Superior temporal gyrus (tissue), 1 donor: ENCODE measurements around the gene PNPLA5.

ENCODE experiments used
- DNase-seq: peaks from one replicate; pipeline ENCODE4 v3.0.0-alpha.2; 2016; ENCODE audit errors: extremely low spot score

The PNPLA5 gene

DNA sequence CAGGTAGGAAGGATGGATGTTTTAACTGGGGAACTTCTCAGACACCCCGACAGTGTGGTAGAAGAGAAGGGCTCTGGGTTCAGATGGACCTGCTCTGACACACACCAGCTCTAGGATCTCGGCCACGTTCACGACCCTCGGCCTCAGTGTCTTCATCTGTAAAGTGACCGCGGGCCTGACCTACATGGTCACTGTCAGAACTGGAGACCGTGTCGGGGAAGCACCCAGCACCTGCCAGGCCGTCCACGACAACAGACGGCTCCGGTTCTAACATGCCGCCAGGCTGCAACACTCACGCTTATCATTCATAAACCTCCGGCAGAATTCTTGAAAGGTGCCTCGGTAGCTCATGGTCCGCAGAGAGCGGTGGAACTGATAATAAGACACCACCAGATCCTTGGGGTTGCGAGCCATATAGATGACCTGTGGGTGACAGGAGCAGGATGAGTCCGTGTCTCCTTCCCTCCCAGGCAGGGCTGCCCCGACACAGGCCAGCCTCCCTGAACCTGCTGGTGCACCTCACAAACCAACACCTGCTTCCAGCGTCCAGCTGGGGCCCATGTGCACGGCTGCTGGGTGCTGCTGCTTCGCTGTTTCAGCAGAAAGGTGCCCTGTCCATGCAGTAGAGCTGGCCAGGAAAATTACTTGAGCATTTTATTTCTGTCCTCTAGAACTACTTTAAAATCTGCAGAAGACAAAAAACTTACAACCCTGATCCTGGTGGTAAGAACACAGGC, 53.1 kb downstream of the PNPLA5 start:
- DNase-seq: no peak

DNA sequence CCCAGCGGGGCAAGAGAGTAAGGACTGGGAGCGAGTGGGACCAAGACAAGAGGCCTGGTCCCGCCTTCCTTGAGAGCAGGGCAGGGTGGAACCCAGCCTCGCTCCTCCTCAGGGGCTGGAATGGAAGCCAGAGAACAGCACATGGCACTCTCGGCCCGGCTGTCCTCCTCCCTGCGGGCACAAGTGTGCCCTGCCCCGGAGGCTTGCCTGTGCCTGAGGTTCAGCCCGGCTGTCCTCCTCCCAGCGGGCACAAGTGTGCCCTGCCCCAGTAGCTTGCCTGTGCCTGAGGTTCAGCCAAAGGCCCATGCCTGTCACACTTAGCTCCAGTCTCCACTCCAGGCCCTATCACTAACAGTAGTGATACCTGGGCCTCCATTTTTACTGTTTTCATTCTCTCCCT, 53.7 kb downstream of the PNPLA5 start:
- DNase-seq: no peak

DNA sequence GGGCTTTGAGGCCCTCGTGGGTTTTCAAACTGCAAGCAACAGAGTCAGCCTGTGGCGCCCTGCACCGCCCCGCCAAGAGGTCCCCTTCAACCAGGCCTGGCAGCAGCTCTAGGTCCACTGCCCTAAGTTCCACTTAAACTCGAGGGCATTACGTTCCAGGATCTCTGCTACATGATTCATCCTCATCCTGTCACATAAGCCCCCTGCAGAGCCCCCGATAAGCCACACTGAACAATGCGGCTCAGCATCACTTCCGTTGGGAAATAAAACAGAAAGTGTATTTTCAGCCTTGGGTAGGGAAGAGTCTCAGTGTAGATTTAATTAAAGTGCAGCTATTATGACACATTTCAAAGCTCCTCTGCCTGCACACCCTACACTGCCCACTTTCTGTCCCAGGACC, 54.1 kb downstream of the PNPLA5 start:
- DNase-seq: no peak

DNA sequence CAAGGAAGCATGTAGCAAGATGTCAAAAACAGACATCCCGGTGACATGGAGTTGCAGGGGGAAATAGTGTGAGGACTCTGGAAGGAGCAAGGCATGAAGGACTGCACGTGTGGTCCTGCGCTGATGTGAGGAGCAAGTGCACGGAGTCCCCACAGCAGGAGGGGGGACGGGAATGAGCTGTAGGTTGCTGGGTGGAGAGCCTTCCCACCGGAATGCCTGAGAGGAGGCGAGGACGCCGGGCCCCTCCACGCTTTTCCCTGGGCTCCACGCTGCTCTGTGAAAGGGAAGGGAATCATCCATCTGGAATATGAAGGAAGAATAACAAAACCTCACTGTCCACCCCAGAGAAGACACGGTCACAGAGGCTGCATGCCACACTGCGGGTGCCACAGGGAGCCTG, 56.1 kb downstream of the PNPLA5 start:
- no peak for DNase-seq

DNA sequence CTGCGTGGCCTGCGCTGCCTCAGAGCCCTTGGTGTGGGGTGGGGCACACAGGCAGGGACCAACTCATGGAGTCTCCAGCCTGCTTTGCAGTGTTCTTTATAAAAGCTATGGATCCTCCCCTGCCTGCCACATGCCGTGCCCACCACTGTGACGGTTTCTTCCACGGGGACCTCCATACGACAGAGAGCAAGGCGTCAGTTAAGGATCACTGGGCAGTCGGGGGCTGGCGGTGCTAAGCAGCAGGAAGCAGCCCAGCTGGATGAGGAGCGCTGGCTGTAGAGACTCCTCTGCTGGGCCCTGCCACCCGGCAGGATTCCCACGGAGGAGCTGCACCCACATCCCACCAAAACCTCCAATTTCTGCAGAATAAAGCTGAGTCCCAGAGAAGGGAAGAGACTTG, 56.6 kb downstream of the PNPLA5 start:
- DNase-seq: no peak

DNA sequence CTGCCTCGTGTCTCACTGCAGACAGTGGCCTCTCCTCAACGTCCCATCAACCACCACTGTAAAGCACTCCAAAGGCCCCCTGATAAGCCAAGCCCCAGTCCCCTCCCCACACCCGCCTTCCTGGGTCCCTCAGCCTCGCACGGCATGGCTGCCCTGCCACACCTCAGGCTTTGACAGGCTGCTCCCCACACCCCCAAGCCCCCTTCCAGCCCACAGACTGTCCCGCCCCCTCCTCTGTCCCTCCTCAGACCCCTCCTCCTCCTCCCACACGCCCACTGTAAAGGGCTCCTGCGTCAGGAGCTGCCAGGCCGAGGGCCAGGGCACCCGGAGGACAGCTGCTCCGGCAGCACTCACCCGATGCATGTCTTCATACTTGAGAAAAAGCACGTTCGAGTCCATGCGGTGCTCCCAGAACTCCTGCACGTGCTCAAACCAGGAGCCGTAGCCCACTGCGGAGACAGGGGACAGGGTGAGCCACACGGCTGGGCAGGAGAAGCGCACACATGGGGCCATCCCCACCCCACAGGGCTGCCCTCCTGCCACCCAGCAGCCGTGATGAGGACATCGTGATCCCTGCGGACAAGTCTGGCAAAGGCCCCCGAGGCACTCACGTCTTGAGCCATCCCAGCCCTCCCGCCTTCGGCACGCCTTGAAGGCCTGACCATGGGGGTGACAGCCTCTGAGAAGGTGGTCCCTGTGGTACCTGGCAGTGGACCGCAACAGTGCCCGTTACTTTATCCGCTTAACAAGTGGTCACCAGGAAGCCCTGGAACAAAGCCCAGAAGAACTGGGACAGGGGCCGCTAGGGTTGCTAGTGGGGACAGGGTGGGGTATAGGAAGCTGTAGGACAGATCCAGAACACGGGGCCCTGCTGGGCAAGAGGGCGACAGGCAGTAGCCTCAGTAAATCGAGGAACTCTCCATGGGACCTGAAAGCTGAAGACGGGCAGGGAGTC, 58.2 kb downstream of the PNPLA5 start:
- no peak for DNase-seq

DNA sequence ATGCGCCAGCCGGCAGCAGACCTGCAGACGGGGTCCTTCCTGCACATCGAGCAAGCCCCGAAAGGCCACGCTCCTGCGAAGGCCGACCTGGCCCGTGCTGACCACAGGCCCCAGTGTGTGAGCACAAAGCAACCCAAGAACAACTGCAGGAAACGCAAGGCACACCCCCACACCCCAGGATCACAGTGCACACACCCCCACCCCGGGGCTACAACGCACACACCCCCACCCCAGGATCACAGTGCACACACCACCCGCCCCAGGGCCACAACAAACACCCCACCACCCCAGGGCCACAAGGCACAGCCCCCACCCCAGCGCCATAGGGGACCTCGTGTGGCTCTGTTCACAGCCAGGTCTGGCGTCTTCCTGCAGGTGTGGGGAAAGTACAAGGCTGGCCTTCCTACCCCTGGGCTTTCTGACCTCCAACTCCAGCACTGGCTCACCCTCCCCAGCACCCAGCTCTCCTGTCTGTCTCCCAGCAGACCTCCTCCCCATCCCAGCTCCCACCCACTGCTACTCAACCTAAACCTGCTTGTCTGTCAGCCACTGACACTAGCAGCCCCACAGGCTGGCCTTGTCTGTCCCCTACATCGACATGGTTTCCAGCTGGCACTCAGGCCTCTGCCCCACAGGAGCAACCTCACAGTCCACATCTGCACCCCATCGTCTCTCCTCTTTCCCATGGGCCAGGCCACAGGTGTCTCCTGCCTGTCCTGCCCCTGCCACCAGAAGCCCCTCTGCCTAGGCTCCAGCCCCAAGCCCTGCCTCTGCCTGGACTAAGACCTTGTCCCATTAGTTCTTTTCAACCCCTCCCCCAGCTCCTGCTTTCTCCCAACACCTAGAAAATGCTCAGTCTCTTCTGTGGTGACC, 59.2 kb downstream of the PNPLA5 start:
- DNase-seq: no peak

DNA sequence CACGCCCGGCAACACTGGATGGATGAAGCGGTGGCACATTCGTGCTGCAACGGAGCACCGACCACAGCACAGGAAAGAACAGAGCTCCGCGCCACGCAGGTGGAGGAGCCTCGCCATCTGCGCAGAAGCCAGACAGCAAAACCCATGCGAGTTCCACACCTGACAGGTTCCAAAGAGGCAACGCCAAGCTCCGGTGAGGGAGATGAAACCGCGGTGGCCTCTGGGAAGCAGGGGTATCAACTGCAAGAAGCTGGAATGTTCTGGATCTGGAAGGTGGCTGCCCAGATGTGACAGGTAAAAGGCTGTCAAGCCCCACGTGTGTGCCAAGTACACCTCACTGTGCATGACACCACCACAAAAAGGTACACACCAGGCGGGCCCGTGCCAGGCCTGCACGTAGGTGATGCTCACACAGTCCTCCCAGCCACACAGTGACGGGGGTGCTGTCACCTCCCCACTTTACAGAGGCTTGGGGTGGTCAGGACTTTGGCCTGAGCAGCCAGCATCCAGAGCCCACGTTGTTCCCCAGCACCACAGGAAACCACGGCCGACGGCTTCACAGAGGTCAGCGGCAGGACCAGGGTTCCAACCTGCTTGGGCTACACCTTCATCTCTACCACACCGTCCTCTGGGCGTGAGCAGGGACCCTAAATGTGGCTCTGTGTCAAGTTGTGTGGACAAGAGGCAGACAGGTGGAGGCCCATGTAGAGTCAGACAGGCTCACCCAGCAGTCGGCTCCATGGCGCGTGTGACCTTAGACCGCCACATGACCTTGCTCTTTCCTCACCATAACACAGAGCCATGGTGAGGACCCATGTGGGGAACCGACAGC, 60.0 kb downstream of the PNPLA5 start:
- no peak for DNase-seq

DNA sequence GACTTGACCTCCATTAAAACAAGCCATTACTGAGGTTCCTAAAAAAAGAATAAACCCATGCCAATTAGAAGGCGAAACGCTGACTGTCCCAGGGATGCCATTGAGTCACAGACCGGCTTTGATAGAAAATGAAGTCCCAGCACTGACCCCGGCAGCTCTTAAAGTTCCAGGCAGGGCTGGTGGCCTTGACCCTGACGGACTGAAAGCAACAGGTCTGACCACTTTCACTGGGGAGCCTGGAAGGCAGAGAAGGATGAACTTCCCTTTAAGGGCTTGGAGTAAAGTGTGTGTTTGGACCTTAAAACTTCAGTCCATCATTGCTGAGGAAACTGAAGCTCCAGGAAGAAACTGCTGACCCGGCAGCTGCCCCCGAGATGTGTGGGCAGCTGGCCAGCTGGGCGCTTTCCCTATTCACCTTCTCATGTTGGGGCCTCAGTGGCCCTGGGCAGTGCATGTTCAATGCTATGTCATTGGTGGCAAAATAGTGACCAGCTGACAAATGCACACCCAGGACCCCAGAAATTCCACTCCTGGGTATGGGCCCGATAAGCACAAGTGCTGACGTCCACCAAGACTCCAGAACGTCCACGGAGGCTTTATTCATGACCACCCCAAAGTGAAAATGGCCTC, 60.8 kb downstream of the PNPLA5 start:
- no peak for DNase-seq

DNA sequence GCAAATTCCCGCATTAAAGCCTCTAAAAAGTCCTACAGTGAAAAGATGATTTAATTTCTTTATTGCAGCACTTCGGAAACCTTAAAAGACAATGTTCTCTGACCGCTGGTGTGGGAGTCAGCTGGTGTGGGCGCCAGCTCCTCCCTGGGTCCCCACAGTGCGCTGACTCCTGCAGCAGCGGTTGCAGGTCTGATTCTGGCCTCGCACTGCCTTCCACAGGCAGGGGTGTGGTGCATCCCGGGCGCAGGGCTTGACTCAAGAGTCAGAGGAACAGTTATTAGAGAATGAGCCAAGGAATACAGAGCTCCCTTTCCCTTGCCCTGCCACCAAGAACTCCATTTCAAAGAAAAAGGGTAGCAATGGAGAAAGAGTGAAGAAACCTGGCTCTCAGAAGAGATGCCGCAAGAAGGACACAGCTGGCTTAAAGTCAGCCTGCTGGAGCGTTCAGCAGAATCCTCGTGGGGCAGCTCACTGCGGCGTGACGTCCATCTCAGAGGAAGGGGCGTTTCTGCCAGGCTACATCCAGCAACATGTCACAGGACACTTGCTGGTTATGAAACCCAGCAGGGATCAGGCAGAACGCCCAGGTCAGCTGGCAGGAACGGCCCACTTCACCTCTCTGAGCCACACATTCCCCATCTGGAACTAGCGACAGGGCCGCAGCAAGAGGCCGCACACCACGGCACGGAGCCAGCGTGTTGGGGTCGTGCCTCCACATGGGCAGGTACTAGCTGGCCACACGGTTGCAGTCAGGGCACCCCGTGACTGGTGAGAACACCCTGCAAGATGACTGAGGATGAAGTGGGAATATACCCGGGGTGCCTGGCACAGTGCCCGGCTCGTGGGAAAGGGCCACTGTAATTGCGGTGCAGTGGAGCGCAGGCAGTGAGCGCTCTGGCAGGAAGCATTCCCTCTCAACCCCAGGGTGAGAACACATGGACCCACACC, 61.6 kb downstream of the PNPLA5 start:
- DNase-seq: no peak
